Peyer's patch (tissue), 4 donors: ENCODE measurements around the gene CHRM4. TPM values are rescaled to one million over a fixed set of nuclear protein-coding genes. Genes with fewer than 3 reads are reported as not detected.
"Not testable (repeated sequence)": the region's sequence is repeated elsewhere in the genome, so short reads cannot be mapped to it uniquely, and the experiment has no call there.

Experiments used
- DNase-seq, 3 donors: peaks; one replicate each; pipeline ENCODE4 v3.0.0-alpha.2; 2017 to 2019
- H3K27ac ChIP-seq, 4 donors: fragments of 200-600 bp; sonication (generic); one replicate each; pipeline ENCODE4 v1.5.1; 2016 to 2019
- H3K27me3 ChIP-seq, 2 donors: fragments of 200-600 bp; sonication (generic); one replicate each; pipeline ENCODE4 v1.5.1; 2019
- H3K36me3 ChIP-seq, 3 donors: fragments of 200-600 bp; sonication (generic); one replicate each; pipeline ENCODE4 v1.5.1; 2016 to 2019
- H3K4me1 ChIP-seq, 4 donors: fragments of 200-600 bp; sonication (generic); one replicate each; pipeline ENCODE4 v1.5.1; 2016 to 2019
- H3K4me3 ChIP-seq, 4 donors: fragments of 200-600 bp; sonication (generic); 1 replicate in 3 of 4; 2 replicates in 1 of 4; pipeline ENCODE4 v1.5.1; 2016 to 2019; ENCODE audit warnings: mild to moderate bottlenecking in 1 of 4
- H3K9me3 ChIP-seq, 4 donors: fragments of 200-600 bp; sonication (generic); one replicate each; pipeline ENCODE4 v1.5.1; 2016 to 2019; ENCODE audit warnings: mild to moderate bottlenecking in 1 of 4
- POLR2A ChIP-seq, 2 donors: fragments of 450-650 bp; IDR thresholded peaks; one replicate each; pipeline ENCODE4 v1.5.1; 2017; ENCODE audit warnings: antibody characterized with exemption in 2 of 2, mild to moderate bottlenecking in 2 of 2, moderate library complexity in 2 of 2
- total RNA-seq, 4 donors: library from RNA; depleted of rRNA; stranded (reverse); fragments of >200 nt; gene quantifications; one replicate each; pipeline ENCODE4 v1.1.0, GENCODE V29; 2016
- TF ChIP-seq, protein P1 (sequence below), 6 experiments: fragments of 450-650 bp in 4 of 6; fragments of 200-600 bp in 2 of 6; sonication (generic) in 1 of 6; IDR thresholded peaks; one replicate each; pipeline ENCODE4 v1.5.1; 2017 to 2019; ENCODE audit warnings: antibody characterized with exemption in 6 of 6, mild to moderate bottlenecking in 3 of 6, moderate library complexity in 1 of 6

CHRM4 gene
- total RNA-seq, 4 donors from 2014 or later, result 11.5 to 16.5 (median 13.0) TPM

DNA sequence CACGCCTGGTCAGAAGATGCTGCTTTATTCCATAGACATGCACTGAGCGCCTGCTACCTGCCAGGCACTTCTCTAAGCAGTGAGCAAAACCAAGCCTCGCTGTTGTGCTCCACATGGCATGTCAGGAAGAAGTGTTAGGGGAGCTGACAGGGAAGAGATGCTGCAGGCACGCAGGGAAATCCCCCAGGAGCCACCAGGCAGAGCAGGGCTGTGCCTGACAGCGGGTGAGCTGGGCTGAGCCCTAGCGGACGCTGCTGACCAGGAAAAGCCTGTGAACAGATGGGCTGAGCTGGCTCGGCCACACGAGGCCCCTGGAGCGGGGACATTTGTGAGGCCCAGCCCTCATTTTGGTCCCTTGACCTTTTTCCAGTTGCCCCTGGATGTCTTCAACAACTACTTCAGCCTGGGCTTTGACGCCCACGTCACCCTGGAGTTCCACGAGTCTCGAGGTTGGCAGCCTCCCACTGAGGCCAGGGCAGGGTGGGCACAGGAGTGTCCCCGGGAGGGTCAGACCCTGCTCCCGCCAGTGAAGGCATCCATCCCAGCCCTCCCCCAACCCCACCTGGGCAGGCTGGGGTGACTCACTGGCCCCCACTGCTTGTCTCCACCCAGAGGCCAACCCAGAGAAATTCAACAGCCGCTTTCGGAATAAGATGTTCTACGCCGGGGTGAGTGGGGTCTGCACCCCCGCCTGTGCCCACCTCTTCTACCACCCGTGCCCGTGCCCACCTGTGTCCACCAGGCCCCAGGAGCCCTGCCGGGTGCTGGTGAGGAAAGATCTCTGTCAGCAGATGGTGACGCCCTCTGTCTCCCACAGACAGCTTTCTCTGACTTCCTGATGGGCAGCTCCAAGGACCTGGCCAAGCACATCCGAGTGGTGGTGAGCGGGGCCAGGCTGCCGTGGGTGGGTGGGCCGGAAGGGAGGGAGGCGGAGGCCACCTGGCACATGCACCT, 17.5 kb downstream of the CHRM4 start:
- TF ChIP-seq, protein P1, sequence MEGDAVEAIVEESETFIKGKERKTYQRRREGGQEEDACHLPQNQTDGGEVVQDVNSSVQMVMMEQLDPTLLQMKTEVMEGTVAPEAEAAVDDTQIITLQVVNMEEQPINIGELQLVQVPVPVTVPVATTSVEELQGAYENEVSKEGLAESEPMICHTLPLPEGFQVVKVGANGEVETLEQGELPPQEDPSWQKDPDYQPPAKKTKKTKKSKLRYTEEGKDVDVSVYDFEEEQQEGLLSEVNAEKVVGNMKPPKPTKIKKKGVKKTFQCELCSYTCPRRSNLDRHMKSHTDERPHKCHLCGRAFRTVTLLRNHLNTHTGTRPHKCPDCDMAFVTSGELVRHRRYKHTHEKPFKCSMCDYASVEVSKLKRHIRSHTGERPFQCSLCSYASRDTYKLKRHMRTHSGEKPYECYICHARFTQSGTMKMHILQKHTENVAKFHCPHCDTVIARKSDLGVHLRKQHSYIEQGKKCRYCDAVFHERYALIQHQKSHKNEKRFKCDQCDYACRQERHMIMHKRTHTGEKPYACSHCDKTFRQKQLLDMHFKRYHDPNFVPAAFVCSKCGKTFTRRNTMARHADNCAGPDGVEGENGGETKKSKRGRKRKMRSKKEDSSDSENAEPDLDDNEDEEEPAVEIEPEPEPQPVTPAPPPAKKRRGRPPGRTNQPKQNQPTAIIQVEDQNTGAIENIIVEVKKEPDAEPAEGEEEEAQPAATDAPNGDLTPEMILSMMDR (IDR thresholded peaks at IDR 0.05), result no peak
- TF ChIP-seq POLR2A (IDR thresholded peaks at IDR 0.05), result no peak
- Histone ChIP-seq H3K4me3 (no peak overlapping the region), H3K36me3 (peaks cover 0 to 78% (median 0%) of the 10 kb centered on the region in 3 donors), H3K9me3 (no peaks in the 10 kb centered on the region), H3K27me3 (no peaks in the 10 kb centered on the region), H3K4me1 (no peaks in the 10 kb centered on the region), H3K27ac (no peak overlapping the region)
- DNase-seq, result no peak

DNA sequence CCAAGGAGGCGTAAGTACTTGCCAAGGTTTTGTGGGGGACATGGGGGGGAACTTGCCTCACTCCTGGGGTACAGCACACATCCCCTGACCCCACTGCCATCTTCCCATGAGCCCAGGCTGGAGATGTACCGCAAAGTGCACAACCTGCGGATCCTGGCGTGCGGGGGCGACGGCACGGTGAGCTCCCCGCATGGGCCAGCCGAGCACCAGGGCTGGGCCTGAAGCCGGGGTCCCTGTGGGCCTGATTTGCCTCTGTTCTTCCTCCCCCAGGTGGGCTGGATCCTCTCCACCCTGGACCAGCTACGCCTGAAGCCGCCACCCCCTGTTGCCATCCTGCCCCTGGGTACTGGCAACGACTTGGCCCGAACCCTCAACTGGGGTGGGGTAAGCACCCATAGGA, 19.1 kb downstream of the CHRM4 start:
- peaks cover 0 to 90% (median 0%) of the 10 kb centered on the region in 3 donors for H3K36me3 ChIP-seq
- H3K27ac ChIP-seq, H3K9me3 ChIP-seq, H3K4me1 ChIP-seq, H3K4me3 ChIP-seq, H3K27me3 ChIP-seq, DNase-seq: not testable (repeated sequence)

DNA sequence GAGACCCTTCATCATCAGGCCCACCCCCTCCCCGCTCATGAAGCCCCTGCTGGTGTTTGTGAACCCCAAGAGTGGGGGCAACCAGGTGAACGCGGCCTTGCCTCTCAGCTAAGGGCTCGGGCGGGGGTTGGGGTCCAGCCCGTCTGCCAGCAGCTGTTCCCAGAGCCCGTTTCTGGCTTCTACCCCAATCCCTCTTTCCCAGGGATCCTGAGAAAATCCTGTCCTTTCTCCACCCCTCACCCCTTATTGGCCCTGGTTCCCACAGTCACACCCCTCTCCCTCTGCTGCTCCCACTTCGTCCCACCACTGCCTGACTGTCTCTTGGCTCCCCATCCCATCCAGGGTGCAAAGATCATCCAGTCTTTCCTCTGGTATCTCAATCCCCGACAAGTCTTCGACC, 19.5 kb downstream of the CHRM4 start:
- Histone ChIP-seq H3K27ac (no peak overlapping the region), H3K4me1 (peaks cover 0 to 9% (median 4%) of the 10 kb centered on the region in 4 donors), H3K4me3 (no peak overlapping the region), H3K27me3 (no peaks in the 10 kb centered on the region), H3K36me3 (peaks cover 0 to 86% (median 0%) of the 10 kb centered on the region in 3 donors), H3K9me3 (no peaks in the 10 kb centered on the region)
- DNase-seq, result no peak
- TF ChIP-seq, protein P1 (IDR thresholded peaks at IDR 0.05), result no peak
- no peak for TF ChIP-seq POLR2A (IDR thresholded peaks at IDR 0.05)

GRCh38 chr11:46371262-46371661, 20.3 kb downstream of the CHRM4 start:
- Histone ChIP-seq H3K4me1 (peaks cover 0 to 11% (median 5%) of the 10 kb centered on the region in 4 donors), H3K36me3 (peaks cover 0 to 78% (median 0%) of the 10 kb centered on the region in 3 donors)
- not testable (repeated sequence) for H3K27me3 ChIP-seq, DNase-seq, H3K9me3 ChIP-seq, H3K27ac ChIP-seq, H3K4me3 ChIP-seq

GRCh38 chr11:46370253-46370652, 21.3 kb downstream of the CHRM4 start:
- TF ChIP-seq, protein P1 (IDR thresholded peaks at IDR 0.05), result no peak
- no peak for TF ChIP-seq POLR2A (IDR thresholded peaks at IDR 0.05)
- peaks cover 0 to 11% (median 5%) of the 10 kb centered on the region in 4 donors for H3K4me1 ChIP-seq
- H3K4me3 ChIP-seq, result no peak overlapping the region
- DNase-seq, result no peak
- H3K9me3 ChIP-seq, result no peaks in the 10 kb centered on the region
- no peaks in the 10 kb centered on the region for H3K27me3 ChIP-seq
- peaks cover 0 to 68% (median 0%) of the 10 kb centered on the region in 3 donors for H3K36me3 ChIP-seq
- H3K27ac ChIP-seq, result no peak overlapping the region

GRCh38 chr11:46369458-46370152, 22.0 kb downstream of the CHRM4 start:
- DNase-seq, result peak in 1 of 3 donors; percentile 71
- peaks cover 0 to 61% (median 0%) of the 10 kb centered on the region in 3 donors for H3K36me3 ChIP-seq
- H3K27me3 ChIP-seq, result no peaks in the 10 kb centered on the region

More at GRCh38 chr11:46369458-46370152, 22.0 kb downstream of the CHRM4 start:
- Histone ChIP-seq H3K4me3 (no peak overlapping the region), H3K4me1 (peaks cover 0 to 11% (median 5%) of the 10 kb centered on the region in 4 donors), H3K9me3 (no peaks in the 10 kb centered on the region), H3K27ac (no peak overlapping the region)
- TF ChIP-seq, protein P1 (IDR thresholded peaks at IDR 0.05), result peak; percentile 44 to 84 (median 74)
- no peak for TF ChIP-seq POLR2A (IDR thresholded peaks at IDR 0.05)
